ENCODE measurements around the gene USF3. TPM values are rescaled to one million over a fixed set of nuclear protein-coding genes. Genes with fewer than 3 reads are reported as not detected.

USF3 gene
- total and polyA plus RNA-seq, 9 of the 15 experiments (the other 6 are each of a cell fraction or from before 2014, with no cell fraction given) = 1.4 to 6.9 (median 3.1) TPM

DNA sequence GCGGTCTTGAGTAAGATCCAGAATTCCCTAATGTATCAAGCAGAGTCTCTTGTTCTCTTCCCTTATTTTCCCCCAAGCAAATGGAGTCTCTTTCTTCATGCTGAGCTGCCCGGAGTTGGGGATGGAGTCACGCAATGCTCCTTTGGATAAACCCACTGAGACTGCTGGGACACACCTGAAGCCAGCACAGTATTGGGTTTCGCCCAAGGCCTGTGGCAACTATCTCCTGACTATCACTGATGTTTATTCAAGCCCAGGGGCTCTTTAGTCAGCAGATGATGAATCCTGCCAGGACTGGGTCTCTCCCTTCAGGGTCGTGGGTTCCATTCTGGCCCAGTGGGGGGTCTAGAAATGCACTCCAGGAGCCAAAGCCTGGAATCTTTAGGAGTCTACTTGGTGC lies 11.3 kb downstream of the USF3 start:
- Histone ChIP-seq H3K79me2 (ENCODE audit: control insufficient read depth, insufficient read depth, low read length) (no peaks in the 10 kb centered on the region), H3K9ac (ENCODE audit: insufficient read depth in 1 of 2, low read depth in 2 of 2, low read length in 2 of 2) (no peak overlapping the region), H3K9me3 (replicated peaks; ENCODE audit: control insufficient read depth, insufficient read depth, low read depth, low read length) (0 out of 2 replicates have a peak, but pooled peaks cover 2% of the 10 kb centered on the region), H3K36me3 (ENCODE audit: control insufficient read depth, insufficient read depth, low read length) (no peaks in the 10 kb centered on the region), H3K4me2 (ENCODE audit: insufficient read depth, low read length) (no peak overlapping the region), H3K27me3 (ENCODE audit: control insufficient read depth in 2 of 2, insufficient read depth in 2 of 2, low read length in 2 of 2) (no peaks in the 10 kb centered on the region), H4K20me1 (replicated peaks; ENCODE audit: control insufficient read depth, insufficient read depth, low read length) (no peaks in the 10 kb centered on the region), H3K4me1 (replicated peaks in 1 of 2; ENCODE audit: control insufficient read depth in 2 of 2, insufficient read depth in 2 of 2, low read length in 2 of 2) (no peaks in the 10 kb centered on the region), H3K9me1 (ENCODE audit: control insufficient read depth, insufficient read depth, low read length) (no peaks in the 10 kb centered on the region), H3K27ac (ENCODE audit: extremely low read depth, low read depth, low read length) (no peak overlapping the region), H2AFZ (ENCODE audit: low read depth, low read length) (no peak overlapping the region), H3K4me3 (no peak overlapping the region)
- intact Hi-C loops (cut with micrococcal nuclease) = no loop called here
- ChIA-PET POLR2A (no interaction called here), CTCF (ENCODE audit: low intra/inter-chr PET ratio) (no interaction called here)
- no TSS peak for BruUV-seq (replicated peaks)
- FAIRE-seq (no peak), ATAC-seq (no peak), DNase-seq (ENCODE audit: extremely low read depth in 1 of 4, low spot score in 3 of 4) (no peak)
- TF ChIP-seq SP1 (CRISPR knock-in tag; IDR thresholded peaks at IDR 0.05) = no peak
- no peak for TF ChIP-seq ZNF79 (CRISPR knock-in tag; IDR thresholded peaks at IDR 0.05; ENCODE audit: low read depth)
- no peak for TF ChIP-seq SAP30 (IDR thresholded peaks at IDR 0.05; ENCODE audit: borderline replicate concordance, insufficient read depth, low read depth, low read length, poor library complexity, severe bottlenecking)
- TF ChIP-seq ZFP91 (CRISPR knock-in tag; IDR thresholded peaks at IDR 0.05) = no peak
- no peak for TF ChIP-seq DLX4 (CRISPR knock-in tag; IDR thresholded peaks at IDR 0.05)
- TF ChIP-seq HDAC3 (IDR thresholded peaks at IDR 0.05; ENCODE audit: borderline replicate concordance, partially characterized antibody) = no peak
- TF ChIP-seq NFXL1 (CRISPR knock-in tag; IDR thresholded peaks at IDR 0.05) = no peak
- no peak for TF ChIP-seq TARDBP (IDR thresholded peaks at IDR 0.05)
- no peak for TF ChIP-seq ZNF655 (CRISPR knock-in tag; IDR thresholded peaks at IDR 0.05)
- no peak for TF ChIP-seq ZNF586 (CRISPR knock-in tag; conservative IDR thresholded peaks at IDR 0.05)
- no peak for TF ChIP-seq ZBTB8A (IDR thresholded peaks at IDR 0.05; ENCODE audit: partially characterized antibody)
- no peak for TF ChIP-seq HNRNPLL (IDR thresholded peaks at IDR 0.05; ENCODE audit: low read depth, low read length, poor library complexity, severe bottlenecking)
- TF ChIP-seq MTA2 (IDR thresholded peaks at IDR 0.05; ENCODE audit: low read depth) = no peak
- TF ChIP-seq ZNF23 (CRISPR knock-in tag; IDR thresholded peaks at IDR 0.05) = no peak
- no peak for TF ChIP-seq ZNF57 (CRISPR knock-in tag; IDR thresholded peaks at IDR 0.05)
- TF ChIP-seq ELF4 (CRISPR knock-in tag; IDR thresholded peaks at IDR 0.05) = no peak
- 100% methylated on average over 4 of the region's 5 CpGs for WGBS (ENCODE audit: insufficient coverage, low coverage, missing lambda C conversion rate)
- in situ Hi-C loops (cut with MboI) = no loop called here
